Mucosa of rectum (tissue), 2 donors: Measurements from ENCODE around the gene TMEM141.
"Not testable (repeated sequence)": the region's sequence is repeated elsewhere in the genome, so short reads cannot be mapped to it uniquely, and the experiment has no call there.

ENCODE experiments used
- H3K27ac ChIP-seq, 2 donors: one replicate each; pipeline ENCODE4 v1.7.0; 2013; ENCODE audit warnings: inconsistent platforms in 2 of 2, low read depth in 2 of 2, low read length in 2 of 2
- H3K27me3 ChIP-seq, 2 donors: one replicate each; pipeline ENCODE4 v1.7.0; 2013; ENCODE audit warnings: low read length in 2 of 2; ENCODE audit not compliant: control insufficient read depth in 2 of 2, insufficient read depth in 2 of 2
- H3K36me3 ChIP-seq, 2 donors: one replicate each; pipeline ENCODE4 v1.7.0; 2013; ENCODE audit warnings: low read length in 2 of 2; ENCODE audit not compliant: control insufficient read depth in 2 of 2, insufficient read depth in 2 of 2
- H3K4me1 ChIP-seq, 2 donors: one replicate each; pipeline ENCODE4 v1.7.0; 2013; ENCODE audit warnings: low read length in 2 of 2, mild to moderate bottlenecking in 1 of 2; ENCODE audit not compliant: control insufficient read depth in 2 of 2, insufficient read depth in 2 of 2
- H3K4me3 ChIP-seq, 2 donors: one replicate each; pipeline ENCODE4 v1.7.0; 2013; ENCODE audit warnings: low read length in 2 of 2
- H3K9ac ChIP-seq, 2 donors: one replicate each; pipeline ENCODE4 v1.7.0; 2013; ENCODE audit warnings: low read length in 2 of 2, low read depth in 1 of 2, mild to moderate bottlenecking in 1 of 2
- H3K9me3 ChIP-seq, 2 donors: one replicate each; pipeline ENCODE4 v1.7.0; 2013; ENCODE audit warnings: low read length in 2 of 2; ENCODE audit not compliant: control insufficient read depth in 2 of 2
- donor health status: healthy.
- donor health status: Normal muscosa, but diverticular disease.

The TMEM141 gene

GRCh38 chr9:136831720-136832104, 40.6 kb downstream of the TMEM141 start:
- peaks cover 40 to 51% of the 10 kb centered on the region in 2 donors for H3K36me3 ChIP-seq
- H3K9ac ChIP-seq: no peak overlapping the region
- H3K27ac ChIP-seq: no peak overlapping the region
- no peaks in the 10 kb centered on the region for H3K4me1 ChIP-seq
- H3K4me3 ChIP-seq: no peak overlapping the region
- H3K27me3 ChIP-seq: no peaks in the 10 kb centered on the region
- H3K9me3 ChIP-seq: no peaks in the 10 kb centered on the region

- no peaks in the 10 kb centered on the region for H3K4me1 ChIP-seq
- no peaks in the 10 kb centered on the region for H3K9me3 ChIP-seq
- peaks cover 34 to 47% of the 10 kb centered on the region in 2 donors for H3K36me3 ChIP-seq
- no peaks in the 10 kb centered on the region for H3K27me3 ChIP-seq
- H3K4me3 ChIP-seq: no peak overlapping the region
- H3K27ac ChIP-seq: no peak overlapping the region
- H3K9ac ChIP-seq: no peak overlapping the region
Measured at GRCh38 chr9:136832581-136832980, 41.4 kb downstream of the TMEM141 start.

- not testable (repeated sequence) for H3K27ac ChIP-seq, H3K9ac ChIP-seq, H3K4me1 ChIP-seq, H3K4me3 ChIP-seq, H3K9me3 ChIP-seq, H3K27me3 ChIP-seq
- peaks cover 34 to 44% of the 10 kb centered on the region in 2 donors for H3K36me3 ChIP-seq
Measured at GRCh38 chr9:136833381-136834048, 42.4 kb downstream of the TMEM141 start.

GRCh38 chr9:136835162-136835931, 44.2 kb downstream of the TMEM141 start:
- Histone ChIP-seq H3K9me3 (no peaks in the 10 kb centered on the region), H3K4me3 (no peak overlapping the region), H3K4me1 (peaks cover 6% of the 10 kb centered on the region in 2 donors), H3K36me3 (peaks cover 29 to 30% of the 10 kb centered on the region in 2 donors), H3K27me3 (no peaks in the 10 kb centered on the region), H3K27ac (no peak overlapping the region), H3K9ac (no peak overlapping the region)

GRCh38 chr9:136835932-136836904, 45.1 kb downstream of the TMEM141 start:
- peaks cover 21 to 22% of the 10 kb centered on the region in 2 donors for H3K36me3 ChIP-seq

GRCh38 chr9:136837146-136837855, 46.2 kb downstream of the TMEM141 start:
- Histone ChIP-seq H3K4me3 (no peak overlapping the region), H3K36me3 (peaks cover 11% of the 10 kb centered on the region in 2 donors), H3K27ac (no peak overlapping the region), H3K9ac (no peak overlapping the region), H3K4me1 (peaks cover 24 to 25% of the 10 kb centered on the region in 2 donors), H3K9me3 (no peaks in the 10 kb centered on the region), H3K27me3 (no peaks in the 10 kb centered on the region)

More at GRCh38 chr9:136835932-136836904, 45.1 kb downstream of the TMEM141 start:
- H3K9ac ChIP-seq: no peak overlapping the region
- no peaks in the 10 kb centered on the region for H3K27me3 ChIP-seq
- H3K27ac ChIP-seq: no peak overlapping the region
- peaks cover 14 to 15% of the 10 kb centered on the region in 2 donors for H3K4me1 ChIP-seq
- no peak overlapping the region for H3K4me3 ChIP-seq
- H3K9me3 ChIP-seq: no peaks in the 10 kb centered on the region

- H3K9ac ChIP-seq, H3K27ac ChIP-seq, H3K27me3 ChIP-seq, H3K9me3 ChIP-seq, H3K4me3 ChIP-seq: not testable (repeated sequence)
- Histone ChIP-seq H3K36me3 (peaks cover 6 to 10% of the 10 kb centered on the region in 2 donors), H3K4me1 (peaks cover 25 to 28% of the 10 kb centered on the region in 2 donors)
Measured at GRCh38 chr9:136837856-136838277, 46.7 kb downstream of the TMEM141 start.

- Histone ChIP-seq H3K27ac (no peak overlapping the region), H3K4me3 (no peak overlapping the region), H3K4me1 (peaks cover 31 to 34% of the 10 kb centered on the region in 2 donors), H3K9ac (no peak overlapping the region), H3K27me3 (no peaks in the 10 kb centered on the region), H3K36me3 (peaks cover 6 to 10% of the 10 kb centered on the region in 2 donors), H3K9me3 (no peaks in the 10 kb centered on the region)
Measured at GRCh38 chr9:136838314-136839228, 47.4 kb downstream of the TMEM141 start.
